GM21367 (cell line): Measurements from ENCODE around the gene ERICH6B.

Experiments used
- ATAC-seq: cut with Tn5 transposase; IDR thresholded peaks from one replicate; pipeline ENCODE4 v1.9.1; 2021; ENCODE audit not compliant: unreplicated experiment

ERICH6B gene

DNA sequence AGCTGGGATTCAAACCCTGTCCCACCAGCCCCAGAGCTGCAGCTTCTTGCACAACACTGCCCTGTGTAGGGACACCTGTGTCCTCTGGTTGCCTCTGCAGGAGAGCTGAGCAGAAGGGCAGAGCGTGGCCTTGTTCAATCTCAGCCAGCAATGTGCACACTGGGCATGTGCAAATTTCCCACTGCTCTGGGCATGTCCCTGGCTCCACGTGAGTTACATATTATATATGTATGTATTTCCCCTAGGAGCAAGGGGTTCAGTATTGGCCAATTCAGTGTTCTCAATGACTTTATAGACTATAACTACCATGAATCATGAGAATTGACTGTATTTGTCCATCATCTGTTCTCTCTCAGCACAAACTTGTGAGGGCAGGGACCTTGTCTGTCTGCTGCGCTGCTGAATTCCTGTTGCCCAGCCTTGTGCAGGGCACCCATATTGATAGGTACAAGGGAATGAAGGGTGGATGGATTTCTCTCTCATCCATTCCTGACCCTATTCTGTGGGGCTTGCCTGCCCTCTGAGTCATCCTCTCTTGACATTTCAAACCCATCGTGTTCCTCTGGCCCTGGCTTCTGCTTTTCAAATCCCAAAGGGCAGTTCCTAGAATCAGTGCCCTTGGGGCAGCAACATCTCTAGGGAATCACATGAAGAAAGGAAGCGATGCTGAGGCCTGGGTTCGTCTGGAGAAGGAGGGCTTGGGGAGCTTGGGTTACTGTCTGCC, 69.7 kb downstream of the ERICH6B start:
- ATAC-seq = no peak

DNA sequence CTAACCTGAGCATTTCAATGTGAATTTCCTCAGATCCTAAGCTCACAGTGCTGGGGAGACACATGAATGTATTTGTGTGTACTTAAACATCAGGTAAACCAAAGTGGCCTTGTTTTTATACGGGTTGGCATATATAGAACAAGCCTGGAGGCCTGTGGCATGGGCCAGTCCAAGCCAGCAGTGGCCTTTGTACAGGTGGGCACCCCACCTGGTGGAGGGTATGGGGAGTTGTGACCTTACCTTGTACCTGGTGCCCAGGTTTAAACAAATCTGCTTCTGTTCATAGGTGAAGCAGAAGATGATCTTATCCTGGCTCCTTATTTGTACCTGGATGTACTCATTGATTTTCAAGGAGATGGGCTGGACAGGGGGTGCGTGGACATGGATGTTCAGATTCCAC, 71.0 kb downstream of the ERICH6B start:
- no peak for ATAC-seq

DNA sequence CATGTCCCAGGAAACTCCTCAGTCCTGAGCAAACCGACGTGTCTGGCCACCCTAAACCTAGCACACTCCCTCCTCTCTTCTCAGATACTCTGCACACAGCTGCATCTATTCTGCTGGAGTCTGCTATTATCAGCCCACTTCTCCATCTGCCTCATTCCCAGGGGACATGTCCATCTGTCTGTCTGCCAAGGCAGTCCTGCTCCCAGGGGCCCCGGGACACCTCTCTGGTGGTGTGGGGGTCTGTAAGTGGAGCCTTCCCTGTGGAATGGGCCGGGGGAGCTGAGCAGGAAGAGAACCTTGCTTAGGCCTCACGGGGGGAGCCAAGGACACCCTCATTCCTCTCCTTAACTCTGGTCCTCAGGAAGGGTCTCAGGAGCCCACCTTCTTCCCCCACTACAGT, 72.7 kb downstream of the ERICH6B start:
- ATAC-seq = no peak

DNA sequence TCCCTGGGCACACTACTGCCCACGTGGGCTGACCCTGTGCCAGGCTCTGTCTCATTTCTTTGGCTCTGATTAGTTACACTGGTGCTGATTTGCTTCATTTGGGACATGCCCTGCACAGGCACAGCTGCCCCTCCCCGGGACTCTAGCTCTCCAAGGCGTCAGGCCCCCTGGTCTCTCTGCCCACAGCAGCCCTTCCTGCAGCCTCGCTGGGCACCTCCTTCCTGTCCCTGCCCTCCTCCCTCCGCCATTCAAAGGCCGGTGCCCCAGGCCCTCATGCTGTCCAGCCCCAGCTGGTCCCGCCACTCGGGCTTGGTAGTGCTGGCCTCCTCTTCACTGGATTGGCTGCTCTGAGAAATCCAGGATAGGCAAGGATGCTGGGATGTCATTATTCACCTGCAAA, 73.1 kb downstream of the ERICH6B start:
- ATAC-seq = no peak

DNA sequence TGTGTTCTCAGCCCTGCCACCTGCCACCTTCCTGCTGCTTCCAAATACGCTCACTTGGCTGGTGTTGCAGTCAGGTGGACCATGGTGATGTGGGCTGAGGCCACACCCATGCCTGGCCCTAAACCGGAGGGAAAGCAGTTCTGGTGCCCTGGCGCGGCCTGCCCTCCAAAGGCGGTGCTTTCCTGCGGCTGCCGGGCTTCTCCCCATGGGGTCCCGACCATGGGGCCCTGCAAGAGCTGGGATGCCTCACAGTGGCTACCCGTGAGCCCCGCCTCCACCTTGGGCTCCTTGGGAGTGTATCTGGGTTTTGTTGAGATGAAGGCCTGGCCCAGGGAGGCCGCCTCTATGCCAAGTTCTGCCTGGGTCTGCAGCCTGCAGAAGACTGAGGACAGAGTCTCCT, 73.7 kb downstream of the ERICH6B start:
- no peak for ATAC-seq

DNA sequence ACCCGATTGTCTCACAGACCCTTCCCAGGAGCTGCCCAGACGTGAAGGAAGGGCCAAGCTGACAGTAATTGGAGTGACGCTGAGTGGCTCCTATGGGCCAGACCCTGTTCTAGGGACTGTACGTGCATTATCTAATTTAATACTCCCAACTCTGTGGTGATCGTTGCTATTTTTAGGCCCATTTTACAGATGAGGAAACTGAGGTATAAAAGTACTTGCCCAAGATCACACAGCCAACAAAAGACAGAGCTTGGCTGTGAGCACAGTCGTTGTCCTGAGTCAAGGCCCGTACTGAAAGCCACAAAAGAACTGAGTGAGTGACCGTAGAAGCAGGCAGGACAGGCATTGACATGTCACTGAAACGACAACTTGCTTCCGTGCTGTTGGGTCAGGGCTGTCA, 74.7 kb downstream of the ERICH6B start:
- ATAC-seq = no peak

DNA sequence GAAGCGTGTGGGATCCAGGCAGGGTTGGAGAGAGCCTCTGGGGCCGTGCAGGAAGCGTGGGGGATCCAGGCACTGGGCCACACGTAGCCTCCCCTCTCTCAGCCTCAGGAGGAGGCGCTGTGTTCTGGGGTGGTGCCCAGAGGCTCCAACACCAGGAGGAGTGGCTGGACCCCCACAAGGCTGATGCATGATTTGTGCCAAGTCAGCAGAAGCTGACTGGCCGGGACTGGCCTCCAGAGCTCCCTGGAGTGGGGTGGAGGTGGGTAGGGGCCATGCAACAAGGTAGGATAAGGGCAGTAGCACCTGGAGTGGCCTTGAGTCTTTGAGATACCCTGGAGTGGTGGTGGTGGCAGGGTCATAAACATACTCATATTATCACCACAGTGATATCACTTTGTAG, 75.3 kb downstream of the ERICH6B start:
- no peak for ATAC-seq

DNA sequence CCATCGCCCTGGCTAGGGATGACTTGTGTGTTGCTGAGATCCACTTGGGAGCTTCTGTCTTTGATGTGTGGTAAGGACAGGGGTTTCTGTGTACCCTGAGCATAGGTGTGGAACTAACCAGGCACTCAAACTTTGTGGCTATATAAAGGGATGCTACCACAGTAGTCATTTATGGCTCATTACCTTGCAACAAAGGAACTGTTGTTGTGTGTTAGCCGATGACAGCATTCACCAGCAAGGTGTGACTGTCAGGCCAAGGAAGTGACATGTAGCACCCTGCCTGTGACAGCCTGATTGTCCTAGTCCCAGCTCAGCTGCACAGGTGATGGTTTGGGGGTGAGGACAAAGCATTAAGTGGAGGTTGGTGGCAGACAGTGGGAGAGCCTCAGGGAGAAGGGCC, 77.2 kb downstream of the ERICH6B start:
- ATAC-seq = no peak

DNA sequence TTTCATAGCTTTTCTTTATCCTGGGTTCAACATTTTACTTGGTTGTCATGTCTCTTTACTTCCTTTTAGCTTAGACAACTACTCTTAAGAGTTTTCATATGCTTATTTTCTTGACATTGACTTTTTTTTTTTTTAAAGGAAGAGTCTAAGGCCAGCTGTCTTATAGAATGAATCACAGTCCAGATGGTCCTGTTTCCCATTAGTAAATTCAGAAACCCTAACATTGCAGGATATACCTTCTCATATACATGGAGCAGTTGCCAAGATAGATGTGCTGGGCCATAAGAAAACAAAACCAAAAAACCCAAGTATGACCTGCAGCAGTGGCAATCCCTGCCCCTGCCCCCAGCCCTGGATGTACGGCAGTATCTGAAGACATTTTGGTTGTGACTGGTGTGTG, 78.0 kb downstream of the ERICH6B start:
- no peak for ATAC-seq

DNA sequence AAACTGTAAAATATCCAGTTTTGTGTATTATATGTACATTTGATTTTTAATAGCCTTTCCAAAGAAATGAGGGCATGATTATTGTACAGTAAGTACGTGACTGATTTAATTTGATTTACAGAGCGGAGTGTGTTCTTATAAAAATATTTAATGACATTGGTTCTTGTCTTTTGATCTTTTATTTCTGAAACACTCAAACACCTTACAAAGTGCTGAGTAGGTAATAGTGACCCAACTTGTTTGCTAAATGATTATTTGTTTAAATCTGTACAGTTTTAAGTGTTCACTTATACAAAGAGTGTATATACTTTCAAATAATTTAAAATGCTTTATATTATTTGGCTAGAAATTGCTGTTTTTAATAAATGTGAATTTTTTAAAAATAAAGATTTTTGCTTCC, 79.3 kb downstream of the ERICH6B start:
- ATAC-seq = no peak

DNA sequence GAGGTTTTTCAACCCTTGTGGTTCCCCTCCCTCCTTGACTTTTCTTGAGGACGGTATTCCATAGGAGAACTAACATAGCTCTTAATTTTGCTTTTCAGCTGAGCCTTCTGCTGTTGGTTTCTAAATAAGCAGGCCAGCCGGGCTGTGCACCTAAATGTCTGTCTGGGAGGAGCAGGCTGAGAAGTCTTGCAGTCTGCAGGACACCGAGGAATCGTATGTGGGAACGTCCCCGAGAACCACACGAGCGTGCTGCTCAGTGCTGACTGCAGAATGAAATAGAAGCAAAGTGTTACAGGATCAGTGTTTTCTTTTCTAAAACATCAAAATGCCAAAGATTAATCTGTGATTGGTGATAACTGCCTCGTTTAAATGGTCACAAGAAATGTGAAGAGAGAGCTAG, 80.9 kb downstream of the ERICH6B start:
- ATAC-seq = no peak

DNA sequence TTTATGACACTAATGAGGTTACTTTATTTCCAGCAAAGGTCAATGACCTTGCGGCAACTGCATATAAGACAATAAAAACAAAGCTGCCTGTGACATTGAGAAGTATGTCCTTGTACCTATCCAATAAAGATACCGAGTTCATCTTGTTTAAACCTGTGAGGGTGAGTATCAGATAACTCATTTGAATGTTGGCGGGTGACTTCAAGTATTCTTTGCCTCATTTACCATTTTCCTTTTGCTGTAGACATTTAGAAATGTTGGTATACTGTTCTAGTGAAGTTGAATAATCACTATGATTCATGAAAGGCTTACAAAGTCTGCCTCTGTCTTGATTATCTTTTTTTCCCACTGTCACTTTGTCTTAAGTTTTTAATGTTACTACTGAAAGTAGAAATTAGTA, 85.8 kb downstream of the ERICH6B start:
- ATAC-seq = no peak

DNA sequence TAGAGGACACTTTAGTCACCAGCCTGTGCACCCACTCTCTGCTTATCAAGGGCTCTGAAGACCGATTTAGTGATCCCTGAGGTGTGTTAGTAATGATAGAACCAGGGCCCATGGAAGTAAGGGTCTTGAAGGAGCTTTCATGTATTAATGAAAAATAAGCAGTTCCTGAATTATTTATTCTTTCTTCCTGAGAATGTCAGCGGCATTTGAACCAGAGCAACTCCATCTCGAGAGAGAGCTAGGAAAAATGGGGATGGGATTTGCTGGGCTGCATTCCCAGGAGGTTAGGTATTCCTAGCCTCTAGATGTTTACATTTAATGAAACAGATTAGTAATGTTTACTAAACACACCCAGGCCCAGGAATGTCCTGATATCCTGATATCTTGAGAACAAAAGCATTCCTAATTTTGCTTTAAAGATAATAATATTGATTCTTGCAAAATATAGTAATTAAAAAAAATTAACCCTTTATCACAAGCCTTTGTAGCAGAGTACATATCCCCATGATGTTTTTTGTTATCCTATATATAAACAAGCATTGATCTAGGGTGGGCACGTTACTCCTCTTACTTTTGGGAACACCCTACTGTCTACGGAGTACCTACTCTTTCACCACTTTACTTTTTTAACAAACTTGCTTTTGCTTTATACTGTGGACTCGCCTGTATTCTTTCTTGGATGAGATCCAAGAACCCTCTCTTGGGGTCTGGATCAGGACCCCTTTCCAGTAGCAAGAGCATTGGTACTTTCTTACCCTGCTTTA, 87.7 kb downstream of the ERICH6B start:
- ATAC-seq = no peak

DNA sequence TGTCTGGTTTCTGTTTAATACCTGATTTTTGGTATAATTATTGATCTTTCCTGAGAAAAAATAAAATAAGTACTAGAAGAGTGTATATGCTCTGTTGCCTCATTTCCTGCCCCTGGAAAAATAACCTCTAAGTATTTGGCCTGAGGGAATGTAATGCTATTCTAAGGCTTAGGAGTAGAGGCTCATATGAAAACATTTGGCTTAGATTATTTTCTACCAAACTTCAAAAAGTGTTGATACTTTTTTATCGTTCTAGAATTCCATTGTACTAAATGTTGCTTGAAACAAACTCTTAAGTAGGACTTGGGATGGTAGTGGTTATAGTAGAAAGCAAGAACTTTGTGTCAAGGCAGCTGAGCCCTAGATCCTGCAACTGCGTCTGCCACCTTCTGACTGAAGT, 93.0 kb downstream of the ERICH6B start:
- no peak for ATAC-seq

DNA sequence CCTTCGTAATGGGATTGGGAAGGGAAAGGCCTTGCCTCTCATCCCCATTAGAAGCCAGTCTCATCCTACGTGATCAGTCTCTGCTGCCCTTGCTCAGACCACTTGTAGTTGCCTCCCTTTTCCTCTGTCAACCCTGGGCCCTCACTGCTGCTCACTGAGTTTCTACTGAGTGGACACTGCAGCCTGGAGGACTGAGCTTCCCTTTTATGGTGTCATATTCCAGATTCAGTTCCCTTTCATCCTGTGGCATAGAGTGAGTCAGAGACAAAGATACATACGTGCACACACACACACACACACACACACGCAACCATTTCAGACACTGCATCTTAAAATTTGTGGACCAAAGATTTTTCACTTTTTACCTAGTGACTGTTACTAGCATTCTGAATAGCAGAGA, 94.2 kb downstream of the ERICH6B start:
- no peak for ATAC-seq

DNA sequence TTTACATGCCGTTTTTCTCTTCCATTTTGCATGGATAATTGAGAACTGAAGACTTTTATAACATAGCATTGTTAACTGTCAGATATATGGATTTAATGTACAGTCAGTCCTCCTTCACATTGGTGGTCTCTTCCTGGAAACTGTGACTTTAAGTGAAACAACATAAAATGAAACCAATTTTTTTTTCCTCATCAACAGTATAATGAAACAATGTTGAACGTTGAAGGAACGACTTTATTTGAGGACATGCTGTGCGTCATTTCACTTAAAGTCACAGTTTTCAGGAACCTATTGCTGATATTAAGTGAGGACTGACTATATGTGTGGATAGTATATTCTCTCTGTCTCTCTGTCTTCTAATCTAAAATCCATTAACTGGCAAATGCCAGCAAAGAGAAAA, 96.0 kb downstream of the ERICH6B start:
- no peak for ATAC-seq

DNA sequence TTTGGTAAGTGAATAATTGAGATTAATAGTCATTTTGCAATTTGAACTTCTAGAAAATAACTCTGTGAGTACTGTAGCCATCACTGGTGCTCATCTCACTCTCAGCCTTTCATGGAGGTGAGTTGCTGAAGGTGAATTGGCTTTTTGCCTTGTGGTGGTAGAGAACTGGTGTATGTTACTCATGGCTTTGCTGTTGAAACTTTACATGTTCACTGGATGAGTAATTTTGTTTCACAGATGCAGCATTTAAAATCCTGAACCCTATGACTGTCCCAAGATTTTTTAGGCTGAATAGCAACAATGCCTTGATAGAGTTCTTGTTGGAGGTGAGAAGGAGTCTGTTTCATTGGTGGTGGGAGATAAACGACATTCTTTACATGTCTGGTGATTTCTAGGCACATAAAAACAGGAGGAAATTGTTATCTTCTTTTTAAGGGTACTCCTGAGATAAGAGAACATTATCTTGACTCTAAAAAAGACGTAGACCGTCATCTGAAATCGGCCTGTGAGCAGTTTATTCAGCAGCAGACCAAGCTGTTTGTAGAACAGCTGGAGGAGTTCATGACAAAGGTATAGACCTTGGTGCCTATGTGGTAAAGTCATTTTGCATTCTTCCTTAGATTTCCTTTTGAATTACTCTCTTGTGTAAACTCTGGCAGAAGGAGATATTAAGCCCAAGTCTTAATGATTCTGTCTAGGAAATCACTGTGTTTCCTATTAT, 96.9 kb downstream of the ERICH6B start:
- ATAC-seq = no peak

DNA sequence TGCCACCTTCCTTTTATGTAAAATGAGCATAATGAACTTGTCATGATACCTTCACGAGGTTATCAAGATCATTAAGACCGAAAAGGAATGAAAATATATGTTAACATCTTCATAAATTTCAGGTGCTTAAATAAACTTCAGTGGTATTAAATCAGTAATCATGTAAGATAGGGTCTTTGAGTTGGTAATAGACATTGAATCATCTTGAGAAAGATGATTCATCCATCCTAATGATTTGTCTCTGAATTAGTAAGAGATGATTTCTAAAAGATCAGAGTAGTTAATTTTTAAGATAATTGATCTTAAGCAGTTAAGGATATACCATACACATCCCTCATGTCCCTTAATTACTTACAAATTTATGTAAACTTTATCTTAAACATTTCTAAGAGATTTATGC, 98.8 kb downstream of the ERICH6B start:
- no peak for ATAC-seq

DNA sequence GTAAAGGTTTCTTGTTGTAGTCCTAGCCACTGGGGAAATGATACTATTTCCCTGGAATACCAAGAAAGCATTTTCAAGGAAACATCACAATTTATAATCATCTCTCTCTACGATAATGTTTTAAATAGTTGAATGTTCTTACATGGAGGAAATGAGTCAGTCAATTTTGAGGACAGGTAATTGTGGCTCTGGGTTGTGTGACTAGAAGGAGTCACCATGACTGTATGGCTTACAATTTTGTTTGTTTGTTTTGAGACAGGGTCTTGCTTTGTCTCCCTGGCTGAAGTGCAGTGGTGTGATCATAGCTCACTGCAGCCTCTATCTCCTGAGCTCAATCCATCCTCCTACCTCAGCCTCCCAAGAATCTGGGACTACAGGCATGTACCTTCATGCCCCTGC, 103.4 kb downstream of the ERICH6B start:
- no peak for ATAC-seq

DNA sequence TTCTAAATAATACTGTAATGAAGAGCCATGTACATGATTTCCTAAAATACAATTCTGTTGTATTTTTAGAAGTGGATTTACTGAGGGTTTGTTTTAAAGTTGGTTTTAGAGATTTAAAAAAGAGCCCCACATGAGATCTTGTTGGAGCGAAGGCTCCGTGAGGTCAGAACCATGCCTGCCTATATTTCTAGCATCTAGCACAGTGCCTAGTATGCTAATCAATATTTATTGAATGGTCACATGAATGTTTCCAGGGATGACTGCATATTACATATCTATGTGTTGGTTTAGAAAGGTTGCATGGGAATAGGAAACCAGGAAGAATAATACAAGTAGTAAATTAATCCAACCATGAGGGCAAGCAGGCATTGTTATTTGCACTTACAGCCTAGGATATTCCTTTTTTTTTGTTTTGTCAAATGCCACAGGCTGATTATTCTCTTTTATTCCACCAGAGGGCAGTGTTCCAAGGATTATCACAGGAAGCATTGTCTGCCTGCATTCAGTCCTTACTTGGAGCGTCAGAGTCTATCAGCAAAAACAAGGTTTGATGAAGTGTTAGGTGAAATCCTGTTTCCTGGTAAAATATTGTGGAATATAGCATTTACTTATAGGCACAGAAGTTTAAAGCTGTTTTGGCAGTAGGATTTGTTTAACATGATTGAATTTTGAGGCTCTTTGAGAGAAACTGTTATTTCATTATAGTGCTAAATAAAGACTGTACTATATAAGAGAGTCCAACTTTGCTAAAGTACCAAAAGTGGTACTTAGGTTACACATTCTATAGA, 104.0 kb downstream of the ERICH6B start:
- ATAC-seq = no peak

DNA sequence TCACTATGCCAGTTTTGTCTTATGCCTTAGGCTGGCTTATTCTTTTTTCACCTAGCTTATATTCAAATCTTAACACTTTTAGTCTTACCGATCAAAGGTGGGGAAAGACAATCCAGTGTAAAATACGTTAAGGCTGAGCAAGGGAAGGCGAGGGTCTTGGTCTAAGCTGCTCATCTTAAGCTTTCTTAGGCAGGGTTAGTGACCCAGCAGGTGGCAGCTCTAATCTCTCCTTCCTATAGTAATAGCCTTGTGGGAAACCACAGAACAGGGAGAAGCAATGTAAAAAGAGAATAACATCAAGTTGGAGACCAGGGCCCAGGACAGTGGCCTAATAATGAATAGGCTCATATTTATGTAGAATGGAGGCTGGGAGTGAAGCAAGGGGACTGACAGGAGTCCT, 104.9 kb downstream of the ERICH6B start:
- no peak for ATAC-seq
